HepG2 (cell line): ENCODE results near the gene CTRB2. TPM values are rescaled to one million over a fixed set of nuclear protein-coding genes. Genes with fewer than 3 reads are reported as not detected.

ENCODE experiments used
- ATAC-seq: fragments of 200-7000 bp; cut with Tn5 transposase; 3 replicates; pipeline ENCODE4 v1.9.1; 2020; ENCODE audit warnings: mild to moderate bottlenecking, moderate library complexity
- BruUV-seq: library from RNA; stranded (reverse); fragments of 400-500 nt; replicated peaks from 2 replicates; lab custom pipeline; 2021; lab: Mats Ljungman, UMichigan
- CTCF ChIA-PET: fragments of 300-600 bp; formaldehyde crosslinking; extraction: SDS; loops from one replicate; lab custom pipeline; 2021; ENCODE audit warnings: low total read pairs, inconsistent platforms, low intra/inter-chr PET ratio; lab: Yijun Ruan, JAX
- POLR2A ChIA-PET: fragments of 350-600 bp; sonication (Branson Sonifier 250); formaldehyde crosslinking; loops from one replicate; lab custom pipeline; 2020; ENCODE audit warnings: antibody characterized with exemption, inconsistent platforms; lab: Yijun Ruan, JAX
- DNase-seq: peaks from one replicate; pipeline ENCODE4 v3.0.0-alpha.2; 2015; ENCODE audit warnings: low spot score
- FAIRE-seq: peaks from 3 replicates; lab custom pipeline; 2011; peaks lifted over from hg19 to GRCh38; lab: Jason Lieb, UNC
- H2AFZ ChIP-seq: one replicate; pipeline ENCODE4 v1.6.1; 2011; ENCODE audit warnings: low read length, inconsistent platforms
- H3K27ac ChIP-seq: fragments of 300-600 bp; 3 replicates; pipeline ENCODE4 v1.8.0; 2011; ENCODE audit warnings: mixed run types, mild to moderate bottlenecking, mixed read lengths, low read length, inconsistent platforms; ENCODE audit not compliant: insufficient read depth; ENCODE audit errors: extremely low read length
- H3K27me3 ChIP-seq, 2 experiments: fragments of 200-600 bp in 1 of 2; 2 replicates in 1 of 2; 3 replicates in 1 of 2; pipeline versions ENCODE4 v1.6.0 to v1.8.0; 2011; ENCODE audit warnings: low read length in 2 of 2, mild to moderate bottlenecking in 2 of 2, moderate library complexity in 2 of 2, inconsistent platforms in 1 of 2; ENCODE audit not compliant: insufficient read depth in 2 of 2, control insufficient read depth in 1 of 2
- H3K36me3 ChIP-seq, 2 experiments: fragments of 200-600 bp in 1 of 2; replicated peaks in 1 of 2; 2 replicates in 1 of 2; 3 replicates in 1 of 2; pipeline versions ENCODE4 v1.5.1 to v1.8.0; 2011; ENCODE audit warnings: low read length in 2 of 2, inconsistent platforms in 1 of 2; ENCODE audit not compliant: insufficient read depth in 2 of 2, control insufficient read depth in 1 of 2
- H3K4me1 ChIP-seq: 2 replicates; pipeline ENCODE4 v1.5.1; 2012; ENCODE audit warnings: low read length, inconsistent platforms; ENCODE audit not compliant: insufficient read depth
- H3K4me2 ChIP-seq: 2 replicates; pipeline ENCODE4 v1.6.0; 2011; ENCODE audit warnings: low read depth, low read length, inconsistent platforms
- H3K4me3 ChIP-seq, 3 experiments: fragments of 200-600 bp in 1 of 3; sonication (generic), shearing (Covaris generic) in 1 of 3; replicated peaks in 1 of 3; 2 replicates each; pipeline ENCODE4 v1.5.1; 2011 to 2016; ENCODE audit warnings: low read length in 3 of 3, inconsistent platforms in 2 of 3, low read depth in 2 of 3, mild to moderate bottlenecking in 2 of 3, control low read depth in 1 of 3, mixed read lengths in 1 of 3; ENCODE audit not compliant: insufficient read depth in 1 of 3
- H3K79me2 ChIP-seq: one replicate; pipeline ENCODE4 v1.6.1; 2011; ENCODE audit warnings: low read length, inconsistent platforms; ENCODE audit not compliant: insufficient read depth
- H3K9ac ChIP-seq: 2 replicates; pipeline ENCODE4 v1.6.0; 2011; ENCODE audit warnings: mild to moderate bottlenecking, low read depth, low read length, inconsistent platforms; ENCODE audit not compliant: insufficient read depth
- H3K9me3 ChIP-seq: 2 replicates; pipeline ENCODE4 v1.5.1; 2012; ENCODE audit warnings: mild to moderate bottlenecking, low read length
- H4K20me1 ChIP-seq: 2 replicates; pipeline ENCODE4 v1.6.0; 2011; ENCODE audit warnings: inconsistent platforms, mild to moderate bottlenecking, low read length, moderate library complexity; ENCODE audit not compliant: insufficient read depth
- GTF3A ChIP-seq: sonication (generic); formaldehyde crosslinking; conservative IDR thresholded peaks from 2 replicates; pipeline ENCODE4 v1.4.0; 2020; ENCODE audit warnings: mild to moderate bottlenecking, missing genetic modification reagents
- MNT ChIP-seq: fragments of 450-650 bp; IDR thresholded peaks from 2 replicates; pipeline ENCODE4 v1.6.1; 2016
- NFKB2 ChIP-seq: sonication (generic); formaldehyde crosslinking; IDR thresholded peaks from 2 replicates; pipeline ENCODE4 v1.4.0; 2020; ENCODE audit warnings: missing genetic modification reagents, borderline replicate concordance
- RXRA ChIP-seq: sonication (generic); formaldehyde crosslinking; IDR thresholded peaks from 2 replicates; pipeline ENCODE4 v1.5.1; 2020; ENCODE audit warnings: missing genetic modification reagents
- THRA ChIP-seq: sonication (generic); formaldehyde crosslinking; IDR thresholded peaks from 2 replicates; pipeline ENCODE4 v1.4.0; 2020; ENCODE audit warnings: missing genetic modification reagents, borderline replicate concordance
- ZNF101 ChIP-seq: sonication (generic); formaldehyde crosslinking; IDR thresholded peaks from 2 replicates; pipeline ENCODE4 v1.4.0; 2020; ENCODE audit warnings: mild to moderate bottlenecking, low read depth, missing genetic modification reagents, borderline replicate concordance
- ZNF263 ChIP-seq: sonication (generic); formaldehyde crosslinking; IDR thresholded peaks from 2 replicates; pipeline ENCODE4 v1.4.0; 2020; ENCODE audit warnings: missing genetic modification reagents
- ZNF44 ChIP-seq: sonication (generic); formaldehyde crosslinking; IDR thresholded peaks from 2 replicates; pipeline ENCODE4 v1.5.1; 2020; ENCODE audit warnings: mild to moderate bottlenecking, missing genetic modification reagents
- ZNF670 ChIP-seq: sonication (generic); formaldehyde crosslinking; IDR thresholded peaks from 2 replicates; pipeline ENCODE4 v1.8.0; 2022; ENCODE audit warnings: mild to moderate bottlenecking, missing genetic modification reagents, borderline replicate concordance
- ZNF687 ChIP-seq: sonication (generic); formaldehyde crosslinking; IDR thresholded peaks from 2 replicates; pipeline ENCODE4 v1.5.1; 2020; ENCODE audit warnings: mild to moderate bottlenecking, missing genetic modification reagents, moderate library complexity
- WGBS: methylation state at CpG from one replicate; pipeline ENCODE4 v1.1.6; 2017; ENCODE audit warnings: low lambda C conversion rate; 5-methylcytosine and 5-hydroxymethylcytosine counted together
- in situ Hi-C: cut with HindIII; loops from 2 replicates; pipeline ENCODE4 v1.10.0; 2017; ENCODE audit warnings: low pct_unique_long_range_greater_than_20kb; ENCODE audit not compliant: extremely low pct_ligation_motif_present
- intact Hi-C: fragments of 100-400 bp; cut with micrococcal nuclease; formaldehyde crosslinking; loops from one replicate; pipeline ENCODE4 v1.10.0; 2022; ENCODE audit not compliant: unreplicated experiment
- polyA plus RNA-seq, 8 experiments: library from polyadenylated mRNA; depleted of rRNA in 3 of 8; stranded (reverse) in 7 of 8; unstranded in 1 of 8; fragments of >200 nt; fragmentation: Illumina TruSeq in 4 of 8; extraction: Trizol in 4 of 8; gene quantifications; 2 replicates each; pipeline versions ENCODE4 v1.2.1 to v1.2.3, GENCODE V29; 2011 to 2016; ENCODE audit warnings: low read depth in 4 of 8, missing spikeins in 1 of 8, mixed read lengths in 1 of 8; ENCODE audit not compliant: insufficient read depth in 1 of 8
- total RNA-seq, 5 experiments: library from RNA; depleted of rRNA; stranded (reverse); fragments of >200 nt; fragmentation: Illumina TruSeq; extraction: Trizol; gene quantifications; 2 replicates each; pipeline ENCODE4 v1.2.3, GENCODE V29; 2016; ENCODE audit warnings: low read depth in 1 of 5

Gene CTRB2
- total and polyA plus RNA-seq, 2 of the 13 experiments (the other 11 are each of a cell fraction or from before 2014, with no cell fraction given): 0.13 TPM; not detected in 1

- WGBS: 60% methylated on average over 14 of the region's 14 CpGs
- H3K4me3 ChIP-seq: no peak overlapping the region
- peaks cover 6% of the 10 kb centered on the region for H3K4me1 ChIP-seq
- no peak overlapping the region for H3K4me2 ChIP-seq
- ATAC-seq: no peak
- no TSS peak for BruUV-seq
- H4K20me1 ChIP-seq: no peaks in the 10 kb centered on the region
- TF ChIP-seq ZNF263 (CRISPR knock-in tag): 0 out of 2 replicates have a peak, but pooled peaks have one; percentile 21
- TF ChIP-seq MNT: no peak
- no peak overlapping the region for H3K27ac ChIP-seq
- DNase-seq: no peak
- no peaks in the 10 kb centered on the region for H3K79me2 ChIP-seq
- ChIA-PET CTCF (no interaction called here), POLR2A (no interaction called here)
- no peaks in the 10 kb centered on the region for H3K9me3 ChIP-seq
- in situ Hi-C loops: loop anchor here (25.0 kb wide), 1 partner anchor 573 kb away; no protein-coding TSS in a partner anchor
- intact Hi-C loops: no loop called here
- no peak for FAIRE-seq
- H3K36me3 ChIP-seq: no peaks in the 10 kb centered on the region
- peaks cover 0 to 42% of the 10 kb centered on the region in 2 experiments; a peak in 2 of 5 replicates for H3K27me3 ChIP-seq
- no peak overlapping the region for H3K9ac ChIP-seq
- no peak overlapping the region for H2AFZ ChIP-seq
Measured at GRCh38 chr16:75188832-75189477, 18.0 kb downstream of the CTRB2 start.

GRCh38 chr16:75181630-75182029 lies 25.3 kb downstream of the CTRB2 start:
- POLR2A ChIA-PET: no interaction called here
- no peak overlapping the region for H3K27ac ChIP-seq
- 22% methylated on average over 3 of the region's 3 CpGs for WGBS
- ATAC-seq (no peak), DNase-seq (no peak), FAIRE-seq (no peak)
- no peaks in the 10 kb centered on the region for H3K36me3 ChIP-seq
- in situ Hi-C loops: loop anchor here (25.0 kb wide), 1 partner anchor 581 kb away; no protein-coding TSS in a partner anchor
- H3K79me2 ChIP-seq: no peaks in the 10 kb centered on the region
- no peaks in the 10 kb centered on the region for H4K20me1 ChIP-seq
- peaks cover 0 to 19% of the 10 kb centered on the region in 2 experiments; a peak in 3 of 5 replicates for H3K27me3 ChIP-seq
- intact Hi-C loops: no loop called here
- no peak overlapping the region for H3K4me3 ChIP-seq
- H3K4me1 ChIP-seq: no peaks in the 10 kb centered on the region
- peaks cover 14% of the 10 kb centered on the region for H3K9me3 ChIP-seq
- CTCF ChIA-PET: no interaction called here
- H3K4me2 ChIP-seq: no peak overlapping the region
- H2AFZ ChIP-seq: no peak overlapping the region
- no peak overlapping the region for H3K9ac ChIP-seq
- BruUV-seq: no TSS peak
- no peak for TF ChIP-seq ZNF687 (CRISPR knock-in tag)
- no peak for TF ChIP-seq THRA
- no peak for TF ChIP-seq ZNF101 (CRISPR knock-in tag)
- TF ChIP-seq ZNF44 (CRISPR knock-in tag): no peak
- no peak for TF ChIP-seq ZNF670 (CRISPR knock-in tag)
- no peak for TF ChIP-seq NFKB2 (CRISPR knock-in tag)
- TF ChIP-seq RXRA (CRISPR knock-in tag): no peak
- TF ChIP-seq GTF3A (CRISPR knock-in tag): no peak
